GM19468 (cell line): Measurements from ENCODE around the gene RORC.
A peak's percentile ranks its signal among the peaks of the same experiment; 100 is the strongest.
"Not testable (repeated sequence)": the region's sequence is repeated elsewhere in the genome, so short reads cannot be mapped to it uniquely, and the experiment has no call there.

Source experiments
- ATAC-seq: cut with Tn5 transposase; IDR thresholded peaks from one replicate; pipeline ENCODE4 v1.9.1; 2021; ENCODE audit warnings: mild to moderate bottlenecking, moderate library complexity, moderate number of reproducible peaks; ENCODE audit not compliant: unreplicated experiment; ENCODE audit errors: extremely low read depth

The RORC gene

GRCh38 chr1:151809290-151809984 lies 22.2 kb downstream of the RORC start:
- ATAC-seq = no peak

GRCh38 chr1:151807766-151808165 lies 23.8 kb downstream of the RORC start:
- ATAC-seq = no peak

DNA sequence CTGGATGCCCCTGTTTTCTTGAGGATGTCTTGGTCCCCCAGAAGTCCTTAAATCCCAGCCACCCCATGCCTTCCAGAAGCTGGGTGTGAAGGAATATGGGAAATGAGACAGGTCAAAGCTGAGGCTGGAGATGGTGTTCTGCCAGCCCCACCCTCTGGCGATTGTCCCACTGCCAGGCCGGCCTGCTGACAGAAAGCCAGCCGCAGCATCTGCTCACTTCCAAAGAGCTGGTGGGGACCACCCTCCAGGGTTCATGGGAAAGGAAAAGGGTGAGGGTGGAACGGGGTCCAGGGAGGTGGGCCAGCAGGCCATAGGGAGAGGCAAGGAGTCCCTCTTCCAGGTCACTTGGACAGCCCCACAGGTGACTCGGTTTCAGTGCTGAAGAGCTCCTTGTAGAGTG lies 24.5 kb downstream of the RORC start:
- no peak for ATAC-seq

- ATAC-seq = no peak
Measured at GRCh38 chr1:151806170-151806569, 25.4 kb downstream of the RORC start.

GRCh38 chr1:151805066-151805820 lies 26.4 kb downstream of the RORC start, which contains the start of gene LINGO4:
Gene LINGO4 (minus strand): TSS chr1:151805419. CDS start chr1:151802704, 2,715 bp downstream.
- no peak for ATAC-seq

DNA sequence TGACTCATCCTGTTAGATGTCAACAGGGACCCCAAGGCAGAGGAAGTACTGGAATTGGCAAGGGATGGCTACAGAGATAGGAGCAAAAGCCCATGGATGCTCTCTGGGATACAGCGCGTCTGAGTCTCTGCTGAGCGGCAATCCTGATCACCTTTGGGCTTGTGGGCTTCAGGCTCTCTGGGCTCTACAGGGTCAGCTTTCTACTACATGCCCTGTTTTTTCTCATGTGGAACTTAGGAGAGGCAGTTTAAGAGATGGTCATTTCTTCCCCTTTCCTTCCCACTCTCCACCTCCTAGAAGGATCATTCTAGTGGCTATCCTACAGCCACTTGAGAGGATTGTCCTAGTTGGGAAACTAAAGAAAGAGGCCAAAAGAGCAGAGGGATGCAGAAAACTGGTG lies 27.7 kb downstream of the RORC start:
- ATAC-seq = no peak

DNA sequence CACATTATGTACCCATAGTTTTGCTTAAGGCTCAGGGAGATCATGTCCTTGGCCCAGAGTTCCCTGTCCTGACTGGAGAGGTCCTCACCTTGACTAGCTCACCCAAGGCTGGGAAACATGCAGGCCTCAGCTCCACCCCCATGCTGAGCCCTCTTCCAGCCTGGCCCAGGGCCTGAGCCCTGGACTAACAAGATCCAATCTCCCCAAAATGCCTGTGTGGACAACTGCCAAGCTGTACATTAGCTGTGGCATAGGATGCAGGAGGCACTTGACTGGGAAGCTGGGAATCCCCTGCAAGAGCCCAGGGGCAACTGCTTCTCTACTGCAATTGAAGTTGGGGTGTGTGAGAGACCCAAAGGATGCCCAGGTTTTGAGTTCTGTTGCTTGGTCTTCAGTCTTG lies 28.4 kb downstream of the RORC start:
- no peak for ATAC-seq

DNA sequence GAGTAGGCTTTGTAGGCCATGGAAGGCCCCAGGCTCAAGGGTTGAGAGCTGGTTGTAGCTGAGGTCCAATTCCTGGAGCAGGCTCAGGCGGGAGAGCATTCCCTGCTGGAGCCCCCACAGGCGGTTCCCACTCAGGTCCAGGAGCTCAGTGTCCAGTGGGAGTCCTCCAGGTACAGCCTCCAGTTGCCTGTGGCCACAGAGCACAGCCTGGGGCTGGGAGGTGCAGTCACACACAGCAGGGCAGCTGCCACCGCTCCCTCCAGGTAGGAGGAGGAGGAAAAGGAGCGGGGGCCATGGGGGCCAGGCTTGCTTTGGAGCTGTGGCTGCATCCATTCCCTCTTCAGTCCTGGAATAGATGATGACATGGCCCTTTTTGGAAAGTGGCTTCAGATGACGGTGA lies 29.2 kb downstream of the RORC start:
- ATAC-seq = no peak

DNA sequence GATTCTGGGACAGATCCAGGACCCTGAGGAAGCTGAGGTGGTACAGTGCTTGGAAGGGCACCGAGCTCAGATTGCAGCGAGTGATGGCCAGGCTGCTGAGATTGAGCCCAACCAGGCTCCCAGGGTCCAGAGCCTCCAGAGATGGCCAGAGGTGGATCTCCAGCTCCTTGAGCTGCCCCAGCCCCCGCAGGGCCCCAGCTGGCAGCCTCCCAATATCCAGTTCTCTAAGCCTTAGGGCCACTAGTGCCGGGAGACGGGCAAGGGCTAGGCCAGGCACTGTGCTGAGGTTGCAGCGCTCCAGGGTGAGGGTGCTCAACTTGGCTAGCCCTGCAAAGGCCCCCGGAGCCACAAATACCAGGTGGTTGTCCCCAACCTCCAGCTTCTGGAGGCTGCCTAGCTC lies 29.8 kb downstream of the RORC start:
- no peak for ATAC-seq

GRCh38 chr1:151801310-151801820 lies 30.2 kb downstream of the RORC start:
- ATAC-seq = no peak

GRCh38 chr1:151800830-151801229 lies 30.8 kb downstream of the RORC start:
- ATAC-seq = no peak

GRCh38 chr1:151799179-151800022 lies 32.2 kb downstream of the RORC start:
- ATAC-seq = no peak

DNA sequence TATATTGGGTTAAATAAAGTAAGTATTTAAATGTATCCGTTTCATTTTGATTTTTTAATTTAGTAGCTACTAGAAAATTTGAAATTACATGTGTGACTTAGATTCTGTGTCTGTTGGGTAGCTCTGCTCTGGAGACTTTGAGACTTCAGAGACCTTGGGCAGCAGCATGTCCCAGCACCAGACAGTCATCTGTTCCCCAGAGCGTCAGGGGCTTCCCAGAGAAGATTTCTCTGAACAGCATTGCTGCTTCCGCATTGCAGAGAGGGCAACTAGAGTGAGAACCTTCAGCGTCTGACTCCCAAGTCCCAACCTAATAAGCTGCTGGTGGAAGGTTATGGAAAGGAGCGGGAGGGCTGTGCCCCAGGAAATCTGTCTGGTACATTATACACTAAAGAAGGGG lies 33.0 kb downstream of the RORC start:
- no peak for ATAC-seq

GRCh38 chr1:151790940-151791651 lies 40.5 kb downstream of the RORC start:
- ATAC-seq = no peak

GRCh38 chr1:151790071-151790939 lies 41.3 kb downstream of the RORC start, which contains the start of gene TDRKH:
Gene TDRKH (minus strand): TSS chr1:151790500. CDS start chr1:151783022, 7,478 bp downstream.
- ATAC-seq = peak; percentile 94

DNA sequence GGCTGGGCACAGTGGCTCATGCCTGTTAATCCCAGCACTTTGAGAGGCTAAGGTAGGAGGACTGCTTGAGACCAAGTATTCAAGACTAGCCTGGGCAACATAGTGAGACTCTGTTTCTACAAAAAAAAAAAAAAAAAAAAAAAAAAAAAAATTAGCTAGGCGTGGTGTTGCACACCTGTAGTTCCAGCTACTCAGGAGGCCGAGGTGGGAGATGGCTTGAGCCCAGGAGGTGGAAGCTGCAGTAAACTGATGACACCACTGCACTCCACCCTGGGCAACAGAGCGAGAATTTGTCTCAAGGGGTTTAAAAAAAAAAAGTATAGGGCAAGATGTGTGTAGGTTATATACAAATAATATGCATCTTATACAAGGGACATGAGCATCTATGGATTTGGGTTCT lies 43.9 kb downstream of the RORC start:
- ATAC-seq = no peak

- ATAC-seq = no peak
Measured at GRCh38 chr1:151783796-151784195, 47.8 kb downstream of the RORC start.

- ATAC-seq = no peak
Measured at GRCh38 chr1:151782741-151783140, 48.9 kb downstream of the RORC start.

DNA sequence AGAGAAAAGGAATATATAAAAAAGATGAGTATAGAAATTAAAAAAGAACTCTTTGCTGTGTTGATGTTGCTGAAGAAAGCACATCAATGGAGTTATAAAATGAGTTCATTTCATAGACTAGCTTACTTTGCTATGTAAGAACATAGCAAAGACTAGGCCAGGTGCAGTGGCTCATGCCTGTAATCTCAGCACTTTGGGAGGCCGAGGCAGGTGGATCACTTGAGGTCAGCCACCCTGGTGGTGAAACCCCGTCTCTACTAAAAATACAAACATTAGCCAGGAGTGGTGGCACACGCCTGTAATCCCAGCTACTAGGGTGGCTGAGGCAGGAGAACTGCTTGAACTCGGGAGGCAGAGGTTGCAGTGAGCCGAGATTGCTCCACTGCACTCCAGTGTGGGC lies 49.6 kb downstream of the RORC start:
- ATAC-seq = not testable (repeated sequence)
